NCI-H460 (cell line): Measurements from ENCODE around the gene UPK1A. TPM values are rescaled to one million over a fixed set of nuclear protein-coding genes. Genes with fewer than 3 reads are reported as not detected.

Experiments used
- DNase-seq: peaks from one replicate; pipeline ENCODE4 v3.0.0-alpha.2; 2016; ENCODE audit warnings: low read depth; ENCODE audit errors: extremely low read depth
- polyA plus RNA-seq: library from polyadenylated mRNA; depleted of rRNA; stranded (reverse); fragments of >200 nt; gene quantifications from 2 replicates; pipeline ENCODE4 v1.2.3, GENCODE V29; 2014; cell fraction: nucleus; rRNA removed
- total RNA-seq: library from RNA; depleted of rRNA; stranded (reverse); fragments of >200 nt; shearing (Covaris generic); gene quantifications from 2 replicates; pipeline ENCODE4 v1.2.3, GENCODE V29; 2014; rRNA removed

The UPK1A gene
- total RNA-seq, result 0.25 TPM in 1 of 2 replicates, not detected in the other
- polyA plus RNA-seq, result not detected in 2 replicates

GRCh38 chr19:35666251-35666913 lies at the start of gene UPK1A:
Gene UPK1A, plus strand, starts transcription at chr19:35666517. Its CDS starts 296 bp downstream, at chr19:35666813.
- no peak for DNase-seq

GRCh38 chr19:35618857-35619256 lies 47.5 kb upstream of the UPK1A start:
- DNase-seq, result no peak

GRCh38 chr19:35619290-35619923 lies 46.9 kb upstream of the UPK1A start:
- DNase-seq, result no peak

GRCh38 chr19:35620001-35620400 lies 46.3 kb upstream of the UPK1A start:
- no peak for DNase-seq

GRCh38 chr19:35621708-35622107 lies 44.6 kb upstream of the UPK1A start:
- DNase-seq, result no peak

- DNase-seq, result no peak
Measured at GRCh38 chr19:35622750-35623149, 43.6 kb upstream of the UPK1A start.

- DNase-seq, result no peak
Measured at GRCh38 chr19:35623327-35624010, 42.8 kb upstream of the UPK1A start.

- no peak for DNase-seq
Measured at GRCh38 chr19:35628264-35628564, 38.1 kb upstream of the UPK1A start.

- peak; percentile 99 for DNase-seq
Measured at GRCh38 chr19:35628565-35629331, 37.6 kb upstream of the UPK1A start, which contains the start of gene RBM42. Gene RBM42, plus strand, starts transcription at chr19:35629036. Its CDS starts 118 bp downstream, at chr19:35629154.

GRCh38 chr19:35629332-35629633 lies 37.0 kb upstream of the UPK1A start:
- no peak for DNase-seq

- DNase-seq, result no peak
Measured at GRCh38 chr19:35633727-35634440, 32.4 kb upstream of the UPK1A start.

- DNase-seq, result no peak
Measured at GRCh38 chr19:35636651-35637050, 29.7 kb upstream of the UPK1A start.

GRCh38 chr19:35637165-35637564 lies 29.2 kb upstream of the UPK1A start:
- DNase-seq, result no peak

GRCh38 chr19:35639321-35639639 lies 27.0 kb upstream of the UPK1A start:
- no peak for DNase-seq

GRCh38 chr19:35639863-35640262 lies 26.5 kb upstream of the UPK1A start:
- no peak for DNase-seq

GRCh38 chr19:35641515-35642151 lies 24.7 kb upstream of the UPK1A start, which contains the start of gene ETV2:
Gene ETV2, plus strand, starts transcription at chr19:35641745. Its CDS starts 716 bp downstream, at chr19:35642461.
- no peak for DNase-seq

GRCh38 chr19:35642312-35642711 lies 24.0 kb upstream of the UPK1A start:
- no peak for DNase-seq

- no peak for DNase-seq
Measured at GRCh38 chr19:35642798-35643254, 23.5 kb upstream of the UPK1A start.

GRCh38 chr19:35643255-35644205 lies 22.8 kb upstream of the UPK1A start:
- DNase-seq, result peak; percentile 81
